GM12878 (cell line): Measurements from ENCODE around the gene ETV4. TPM values are rescaled to one million over a fixed set of nuclear protein-coding genes. Genes with fewer than 3 reads are reported as not detected.

Experiments used
- ATAC-seq: fragments of 200-7000 bp; cut with Tn5 transposase; 3 replicates; pipeline ENCODE4 v1.9.1; 2020; ENCODE audit warnings: mild to moderate bottlenecking, moderate library complexity
- BruUV-seq: library from RNA; stranded (reverse); fragments of 400-500 nt; replicated peaks from 2 replicates; lab custom pipeline; 2021; lab: Mats Ljungman, UMichigan
- CTCF ChIA-PET: fragments of 300-600 bp; sonication (Branson Sonifier 250); formaldehyde crosslinking; extraction: SDS; loops from one replicate; lab custom pipeline; 2021; ENCODE audit warnings: inconsistent platforms; lab: Yijun Ruan, JAX
- POLR2A ChIA-PET: fragments of 350-600 bp; formaldehyde crosslinking; extraction: SDS; loops from one replicate; lab custom pipeline; 2021; ENCODE audit warnings: inconsistent platforms; lab: Charles Lee
- RAD21 ChIA-PET: fragments of 300-600 bp; sonication (Branson Sonifier 250); formaldehyde crosslinking; loops from one replicate; lab custom pipeline; 2023; ENCODE audit warnings: antibody characterized with exemption; ENCODE audit not compliant: unreplicated experiment; lab: Charles Lee
- SMC1A ChIA-PET: fragments of 300-600 bp; sonication (Branson Sonifier 250); formaldehyde crosslinking; loops from one replicate; lab custom pipeline; 2023; ENCODE audit not compliant: unreplicated experiment, uncharacterized antibody; lab: Charles Lee
- DNase-seq: peaks from one replicate; pipeline ENCODE4 v3.0.0-alpha.2; 2011; ENCODE audit warnings: low read depth, low spot score
- FAIRE-seq: peaks from 3 replicates; lab custom pipeline; 2011; peaks lifted over from hg19 to GRCh38; lab: Jason Lieb, UNC
- H2AFZ ChIP-seq: 2 replicates; pipeline ENCODE4 v1.6.0; 2011; ENCODE audit warnings: low read depth, low read length, control low read depth; ENCODE audit not compliant: control insufficient read depth
- H3K27ac ChIP-seq: 2 replicates; pipeline ENCODE4 v1.5.1; 2011; ENCODE audit warnings: control low read depth; ENCODE audit not compliant: control insufficient read depth, insufficient read depth
- H3K27me3 ChIP-seq, 2 experiments: replicated peaks in 1 of 2; 2 replicates each; pipeline versions ENCODE4 v1.6.0 to v1.6.1; 2011; ENCODE audit warnings: low read length in 1 of 2; ENCODE audit not compliant: control insufficient read depth in 2 of 2, insufficient read depth in 2 of 2
- H3K36me3 ChIP-seq, 2 experiments: 2 replicates each; pipeline ENCODE4 v1.5.1; 2011; ENCODE audit warnings: low read length in 1 of 2; ENCODE audit not compliant: control insufficient read depth in 2 of 2, insufficient read depth in 2 of 2
- H3K4me1 ChIP-seq: 2 replicates; pipeline ENCODE4 v1.6.1; 2011; ENCODE audit warnings: mild to moderate bottlenecking, low read length, moderate library complexity, mixed read lengths; ENCODE audit not compliant: control insufficient read depth, insufficient read depth
- H3K4me2 ChIP-seq: 2 replicates; pipeline ENCODE4 v1.6.0; 2011; ENCODE audit warnings: control low read depth; ENCODE audit not compliant: control insufficient read depth, insufficient read depth
- H3K4me3 ChIP-seq: fragments of 200-600 bp; sonication (generic); 2 replicates; pipeline ENCODE4 v1.5.1; 2016
- H3K79me2 ChIP-seq: 2 replicates; pipeline ENCODE4 v1.6.0; 2011; ENCODE audit warnings: low read length; ENCODE audit not compliant: control insufficient read depth, insufficient read depth
- H3K9ac ChIP-seq: 2 replicates; pipeline ENCODE4 v1.8.0; 2011; ENCODE audit warnings: low read length, control low read depth, mixed read lengths; ENCODE audit not compliant: control insufficient read depth, insufficient read depth
- H3K9me3 ChIP-seq: replicated peaks from 3 replicates; pipeline ENCODE4 v1.5.1; 2011; ENCODE audit warnings: mild to moderate bottlenecking, low read length; ENCODE audit not compliant: control insufficient read depth, insufficient read depth
- H4K20me1 ChIP-seq: 2 replicates; pipeline ENCODE4 v1.6.0; 2011; ENCODE audit not compliant: control insufficient read depth, insufficient read depth
- BHLHE40 ChIP-seq, 2 experiments: fragments of 450-650 bp in 1 of 2; IDR thresholded peaks; 2 replicates each; pipeline ENCODE4 v1.6.1; 2011 to 2017; ENCODE audit warnings: low read depth in 2 of 2, borderline replicate concordance in 1 of 2, improper control_type of control experiment in 1 of 2, low read length in 1 of 2, mild to moderate bottlenecking in 1 of 2
- BMI1 ChIP-seq: fragments of 450-650 bp; IDR thresholded peaks from 2 replicates; pipeline ENCODE4 v1.6.1; 2016; ENCODE audit warnings: mild to moderate bottlenecking, moderate library complexity, borderline replicate concordance
- CBFB ChIP-seq: IDR thresholded peaks from 2 replicates; pipeline ENCODE4 v1.6.1; 2016; ENCODE audit warnings: antibody characterized with exemption, low read depth
- CBX3 ChIP-seq: fragments of 200-600 bp; sonication (generic); IDR thresholded peaks from 2 replicates; pipeline ENCODE4 v1.6.1; 2016; ENCODE audit warnings: low read depth, borderline replicate concordance
- ESRRA ChIP-seq: IDR thresholded peaks from 2 replicates; pipeline ENCODE4 v1.6.1; 2012; ENCODE audit warnings: mild to moderate bottlenecking, low read length, improper control_type of control experiment
- FOXK2 ChIP-seq: fragments of 450-650 bp; IDR thresholded peaks from 2 replicates; pipeline ENCODE4 v1.6.1; 2017; ENCODE audit warnings: mild to moderate bottlenecking, moderate library complexity
- HDAC6 ChIP-seq: fragments of 200-600 bp; sonication (generic); IDR thresholded peaks from one replicate; pipeline ENCODE4 v1.8.0; 2017; ENCODE audit warnings: antibody characterized with exemption; ENCODE audit not compliant: unreplicated experiment
- NFXL1 ChIP-seq: fragments of 450-650 bp; IDR thresholded peaks from 2 replicates; pipeline ENCODE4 v1.6.1; 2017; ENCODE audit warnings: antibody characterized with exemption, mild to moderate bottlenecking, borderline replicate concordance
- NR2F1 ChIP-seq: fragments of 450-650 bp; conservative IDR thresholded peaks from 2 replicates; pipeline ENCODE4 v1.6.1; 2017; ENCODE audit warnings: mild to moderate bottlenecking
- PML ChIP-seq: IDR thresholded peaks from 2 replicates; pipeline ENCODE4 v1.6.1; 2012; ENCODE audit warnings: low read length, inconsistent platforms
- RBBP5 ChIP-seq: fragments of 200-600 bp; sonication (generic); conservative IDR thresholded peaks from 2 replicates; pipeline ENCODE4 v1.6.1; 2016
- SIX5 ChIP-seq: IDR thresholded peaks from 2 replicates; pipeline ENCODE4 v1.6.1; 2011; ENCODE audit warnings: mild to moderate bottlenecking, low read depth, low read length, moderate library complexity; ENCODE audit not compliant: severe bottlenecking
- ZNF207 ChIP-seq: fragments of 450-650 bp; IDR thresholded peaks from 2 replicates; pipeline ENCODE4 v1.6.1; 2014; ENCODE audit warnings: antibody characterized with exemption, mild to moderate bottlenecking, borderline replicate concordance
- ZNF687 ChIP-seq: fragments of 450-650 bp; IDR thresholded peaks from 2 replicates; pipeline ENCODE4 v1.6.1; 2017; ENCODE audit warnings: mild to moderate bottlenecking, moderate library complexity
- WGBS: methylation state at CpG from one replicate; pipeline ENCODE4 v1.1.6; 2016; ENCODE audit warnings: low lambda C conversion rate; ENCODE audit not compliant: insufficient replicate concordance, insufficient coverage; ENCODE audit errors: missing lambda C conversion rate; 5-methylcytosine and 5-hydroxymethylcytosine counted together
- in situ Hi-C: fragments of 300-500 bp; cut with MboI; formaldehyde crosslinking; loops from 9 replicates; pipeline ENCODE4 v1.14.3; 2018; ENCODE audit warnings: mixed read lengths
- intact Hi-C: fragments of 100-400 bp; cut with micrococcal nuclease; formaldehyde crosslinking; loops from one replicate; pipeline ENCODE4 v1.14.2; 2022; ENCODE audit not compliant: unreplicated experiment
- polyA plus RNA-seq, 11 experiments: library from polyadenylated mRNA; depleted of rRNA in 4 of 11; unstranded in 6 of 11; stranded (reverse) in 5 of 11; fragments of >200 nt; fragmentation: Nextera tagmentation in 4 of 11; fragmentation: Illumina TruSeq in 1 of 11; extraction: Ambion mirVana in 4 of 11; extraction: Trizol in 1 of 11; gene quantifications; 1 replicate in 1 of 11; 2 replicates in 10 of 11; pipeline versions ENCODE4 v1.2.1 to v1.2.3, GENCODE V29; 2011 to 2016; ENCODE audit warnings: inconsistent platforms in 2 of 11, missing spikeins in 2 of 11, low read depth in 1 of 11
- total RNA-seq, 4 experiments: library from RNA; depleted of rRNA in 3 of 4; stranded (reverse); fragments of >200 nt in 3 of 4; fragmentation: Illumina TruSeq in 1 of 4; extraction: Trizol in 1 of 4; gene quantifications; 2 replicates each; pipeline versions ENCODE4 v1.2.1 to v1.2.3, GENCODE V29; 2013 to 2021

ETV4 gene
- total and polyA plus RNA-seq, 10 of the 15 experiments (the other 5 are each of a cell fraction or from before 2014, with no cell fraction given): 0.19 to 14.5 (median 1.8) TPM

- BruUV-seq: no TSS peak
- no peak for FAIRE-seq
These were observed 28.9 kb upstream of the ETV4 start for GRCh38 chr17:43574896-43575525.

More at GRCh38 chr17:43574896-43575525, 28.9 kb upstream of the ETV4 start:
- TF ChIP-seq ESRRA (no peak), CBFB (no peak), PML (no peak), NFXL1 (no peak), RBBP5 (no peak), ZNF207 (no peak), ZNF687 (no peak), BHLHE40 (IDR thresholded peaks at IDR 0.05; ENCODE audit: borderline replicate concordance in 1 of 2, low read depth in 2 of 2, low read length in 1 of 2) (no peak), SIX5 (no peak), HDAC6 (no peak), NR2F1 (no peak), BMI1 (no peak), FOXK2 (no peak), CBX3 (no peak)
- ATAC-seq: no peak
- Histone ChIP-seq H3K36me3 (no peaks in the 10 kb centered on the region), H3K79me2 (no peaks in the 10 kb centered on the region), H3K9ac (no peak overlapping the region), H3K4me1 (peaks cover 18% of the 10 kb centered on the region), H3K27ac (no peak overlapping the region), H4K20me1 (no peaks in the 10 kb centered on the region; the same call in 1 of the 2 replicates), H3K4me2 (no peak overlapping the region), H3K9me3 (no peaks in the 10 kb centered on the region), H2AFZ (peak overlapping the region; percentile 43; the same call in 1 of the 2 replicates), H3K4me3 (no peak overlapping the region), H3K27me3 (no peaks in the 10 kb centered on the region)
- WGBS: 1% methylated on average over 5 of the region's 5 CpGs
- ChIA-PET SMC1A (interaction anchor here (0.6 to 9.3 kb wide), 17 partner anchors 10 to 191 kb away, joined by 3 to 118 read pairs (median 4); partner anchors contain the start of genes DHX8, ETV4 and MEOX1), RAD21 (interaction anchor here (1.0 to 8.6 kb wide), 16 partner anchors 12 to 214 kb away, joined by 3 to 334 read pairs (median 10); partner anchors contain the start of genes ARL4D, DHX8, ETV4 and MEOX1), POLR2A (interaction anchor here (0.7 to 1.7 kb wide), 4 partner anchors 12 to 109 kb away, joined by 3 to 6 read pairs (median 4); partner anchors contain the start of gene MEOX1), CTCF (interaction anchor here (0.8 to 7.6 kb wide), 18 partner anchors 12 to 207 kb away, joined by 3 to 134 read pairs (median 6); partner anchors contain the start of genes DHX8, MEOX1 and SOST)
- intact Hi-C loops (loop anchor here (5.0 kb wide), 1 partner anchor 53 kb away; no protein-coding TSS in a partner anchor), in situ Hi-C loops (loop anchor here (5.0 kb wide), 2 partner anchors 97 to 187 kb away; no protein-coding TSS in a partner anchor)
- DNase-seq: no peak
